DMS153 treated with DMSO at 0.1 percent for 48 hours (cell line): ENCODE measurements around the gene RYR3.

Source experiments
- DNase-seq: peaks from one replicate; lab custom pipeline; 2025; ENCODE audit not compliant: unreplicated experiment; lab: John Stamatoyannopoulos, UW

The RYR3 gene

GRCh38 chr15:33858836-33859235, 548.1 kb downstream of the RYR3 start:
- no peak for DNase-seq

GRCh38 chr15:33859992-33860545, 549.3 kb downstream of the RYR3 start:
- no peak for DNase-seq

- no peak for DNase-seq
These were observed 550.0 kb downstream of the RYR3 start for GRCh38 chr15:33860754-33861153.

GRCh38 chr15:33864360-33865075, 553.8 kb downstream of the RYR3 start:
- DNase-seq = no peak

GRCh38 chr15:33865416-33865815, 554.6 kb downstream of the RYR3 start:
- DNase-seq = no peak

- no peak for DNase-seq
These were observed 555.5 kb downstream of the RYR3 start for GRCh38 chr15:33866101-33866737.

- DNase-seq = no peak
These were observed 561.2 kb downstream of the RYR3 start for GRCh38 chr15:33871980-33872379.

- DNase-seq = no peak
These were observed 561.8 kb downstream of the RYR3 start for GRCh38 chr15:33872416-33873106.

- no peak for DNase-seq
These were observed 563.4 kb downstream of the RYR3 start for GRCh38 chr15:33874156-33874555.

- no peak for DNase-seq
These were observed 572.2 kb downstream of the RYR3 start for GRCh38 chr15:33882921-33883320.

- DNase-seq = no peak
These were observed 577.4 kb downstream of the RYR3 start for GRCh38 chr15:33888176-33888575.

- DNase-seq = no peak
These were observed 583.4 kb downstream of the RYR3 start for GRCh38 chr15:33894193-33894592.

- DNase-seq = no peak
These were observed 591.3 kb downstream of the RYR3 start for GRCh38 chr15:33902043-33902442.

- no peak for DNase-seq
These were observed 592.9 kb downstream of the RYR3 start for GRCh38 chr15:33903661-33904060.

- DNase-seq = no peak
These were observed 596.6 kb downstream of the RYR3 start for GRCh38 chr15:33907326-33907725.

- no peak for DNase-seq
These were observed 597.6 kb downstream of the RYR3 start for GRCh38 chr15:33908406-33908805.

- DNase-seq = no peak
These were observed 600.0 kb downstream of the RYR3 start for GRCh38 chr15:33910741-33911140.

- no peak for DNase-seq
These were observed 601.6 kb downstream of the RYR3 start for GRCh38 chr15:33912326-33912725.

- DNase-seq = no peak
These were observed 602.7 kb downstream of the RYR3 start for GRCh38 chr15:33913459-33913858.
